ENCODE results near the gene USF2.
A peak's percentile ranks its signal among the peaks of the same experiment; 100 is the strongest.

Gene USF2

GRCh38 chr19:35248310-35249145, 20.2 kb upstream of the USF2 start, which contains the start of gene LSR:
Gene LSR, plus strand, starts transcription at chr19:35249002. Its CDS starts 21 bp downstream, at chr19:35249023.
- Histone ChIP-seq H3K9me3 (ENCODE audit: insufficient read depth, low read length) (peaks cover 3% of the 10 kb centered on the region; the same call in 1 of the 2 replicates), H3K4me3 (ENCODE audit: low read length) (peak within 1 kb of the TSS; percentile 82), H3K9ac (ENCODE audit: low read length) (peak within 1 kb of the TSS; percentile 46), H3K79me2 (ENCODE audit: low read length) (no peaks in the 10 kb centered on the region), H3K27me3 (ENCODE audit: low read depth, low read length) (peaks cover 33% of the 10 kb centered on the region), H3K4me1 (ENCODE audit: low read length) (peaks cover 10% of the 10 kb centered on the region), H4K20me1 (ENCODE audit: insufficient read depth, low read length) (no peaks in the 10 kb centered on the region), H3K4me2 (ENCODE audit: low read length) (peak within 1 kb of the TSS; percentile 98), H2AFZ (ENCODE audit: low read depth, low read length) (peak within 1 kb of the TSS; percentile 27), H3K27ac (ENCODE audit: low read length) (no peak within 1 kb of the TSS), H3K36me3 (replicated peaks; ENCODE audit: low read depth, low read length) (no peaks in the 10 kb centered on the region)
- TF ChIP-seq CTCF (IDR thresholded peaks at IDR 0.05; ENCODE audit: low read depth, low read length) (no peak), EZH2phosphoT487 (IDR thresholded peaks at IDR 0.05; ENCODE audit: low read depth) (no peak)

- no peak overlapping the region for H3K4me2 ChIP-seq (ENCODE audit: low read length)
- no peak for TF ChIP-seq CTCF (IDR thresholded peaks at IDR 0.05; ENCODE audit: low read depth, low read length)
- no peak for TF ChIP-seq EZH2phosphoT487 (IDR thresholded peaks at IDR 0.05; ENCODE audit: low read depth)
- H3K9me3 ChIP-seq (ENCODE audit: insufficient read depth, low read length) = peaks cover 3% of the 10 kb centered on the region; the same call in 1 of the 2 replicates
- H3K9ac ChIP-seq (ENCODE audit: low read length) = no peak overlapping the region
- H3K27ac ChIP-seq (ENCODE audit: low read length) = no peak overlapping the region
- no peaks in the 10 kb centered on the region for H3K79me2 ChIP-seq (ENCODE audit: low read length)
- H2AFZ ChIP-seq (ENCODE audit: low read depth, low read length) = no peak overlapping the region
- H3K27me3 ChIP-seq (ENCODE audit: low read depth, low read length) = peaks cover 26% of the 10 kb centered on the region
- no peaks in the 10 kb centered on the region for H4K20me1 ChIP-seq (ENCODE audit: insufficient read depth, low read length)
- H3K36me3 ChIP-seq (replicated peaks; ENCODE audit: low read depth, low read length) = no peaks in the 10 kb centered on the region
- peaks cover 10% of the 10 kb centered on the region for H3K4me1 ChIP-seq (ENCODE audit: low read length)
- H3K4me3 ChIP-seq (ENCODE audit: low read length) = no peak overlapping the region
Observed at GRCh38 chr19:35249146-35249847, 19.5 kb upstream of the USF2 start.

GRCh38 chr19:35249848-35250711, 18.7 kb upstream of the USF2 start:
- no peak overlapping the region for H3K4me3 ChIP-seq (ENCODE audit: low read length)
- peaks cover 10% of the 10 kb centered on the region for H3K4me1 ChIP-seq (ENCODE audit: low read length)
- peaks cover 22% of the 10 kb centered on the region for H3K27me3 ChIP-seq (ENCODE audit: low read depth, low read length)
- H3K36me3 ChIP-seq (replicated peaks; ENCODE audit: low read depth, low read length) = no peaks in the 10 kb centered on the region
- no peak overlapping the region for H3K9ac ChIP-seq (ENCODE audit: low read length)
- no peak overlapping the region for H3K27ac ChIP-seq (ENCODE audit: low read length)
- no peak overlapping the region for H2AFZ ChIP-seq (ENCODE audit: low read depth, low read length)
- TF ChIP-seq EZH2phosphoT487 (IDR thresholded peaks at IDR 0.05; ENCODE audit: low read depth) = no peak
- no peak for TF ChIP-seq CTCF (IDR thresholded peaks at IDR 0.05; ENCODE audit: low read depth, low read length)
- H3K79me2 ChIP-seq (ENCODE audit: low read length) = no peaks in the 10 kb centered on the region
- H3K4me2 ChIP-seq (ENCODE audit: low read length) = no peak overlapping the region
- H4K20me1 ChIP-seq (ENCODE audit: insufficient read depth, low read length) = no peaks in the 10 kb centered on the region
- H3K9me3 ChIP-seq (ENCODE audit: insufficient read depth, low read length) = no peaks in the 10 kb centered on the region
